GM18526 (cell line): ENCODE data around the gene CRB3.

Experiments
- POLR2A ChIP-seq: IDR thresholded peaks from 3 replicates; pipeline ENCODE4 v1.6.1; 2011; ENCODE audit not compliant: insufficient read length; ENCODE audit errors: extremely low read depth

The CRB3 gene

DNA sequence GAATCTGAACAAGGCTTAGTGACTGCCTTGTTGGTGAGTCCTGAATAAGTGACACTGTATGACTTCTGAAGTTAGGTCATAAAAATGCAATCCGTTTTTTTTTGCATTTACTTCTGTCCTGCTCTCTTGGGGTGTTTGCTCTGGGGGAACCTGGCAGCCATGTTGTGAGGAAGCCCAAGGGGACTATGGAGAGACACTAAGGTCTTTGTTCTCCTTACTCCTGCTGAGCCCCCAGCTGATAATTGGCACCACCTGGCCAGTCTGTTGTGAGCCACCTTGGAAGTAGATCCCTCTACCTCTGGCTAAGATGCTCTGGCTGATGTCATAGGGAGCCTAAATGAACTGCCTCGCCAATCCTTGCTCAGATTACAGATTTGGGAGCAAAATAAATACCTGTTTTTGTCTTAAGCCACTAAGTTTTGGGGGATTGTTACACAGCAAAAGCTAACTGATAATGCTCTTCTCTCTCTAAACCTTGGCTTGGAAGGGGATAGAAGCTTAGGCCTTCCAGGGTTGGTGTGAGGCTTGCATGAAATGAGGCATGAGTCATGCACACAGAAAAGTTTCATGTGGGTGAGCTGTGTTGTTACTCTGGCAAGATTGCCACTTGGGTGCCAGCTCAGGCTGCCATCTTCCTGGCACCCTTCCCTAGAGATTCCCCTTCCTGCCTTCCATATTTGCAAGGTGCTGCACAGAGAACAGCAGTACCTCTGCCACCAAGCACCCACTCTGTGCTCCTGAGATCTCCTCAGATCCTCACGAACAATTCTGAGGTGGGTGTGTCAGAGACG lies 27.9 kb downstream of the CRB3 start:
- TF ChIP-seq POLR2A: no peak

DNA sequence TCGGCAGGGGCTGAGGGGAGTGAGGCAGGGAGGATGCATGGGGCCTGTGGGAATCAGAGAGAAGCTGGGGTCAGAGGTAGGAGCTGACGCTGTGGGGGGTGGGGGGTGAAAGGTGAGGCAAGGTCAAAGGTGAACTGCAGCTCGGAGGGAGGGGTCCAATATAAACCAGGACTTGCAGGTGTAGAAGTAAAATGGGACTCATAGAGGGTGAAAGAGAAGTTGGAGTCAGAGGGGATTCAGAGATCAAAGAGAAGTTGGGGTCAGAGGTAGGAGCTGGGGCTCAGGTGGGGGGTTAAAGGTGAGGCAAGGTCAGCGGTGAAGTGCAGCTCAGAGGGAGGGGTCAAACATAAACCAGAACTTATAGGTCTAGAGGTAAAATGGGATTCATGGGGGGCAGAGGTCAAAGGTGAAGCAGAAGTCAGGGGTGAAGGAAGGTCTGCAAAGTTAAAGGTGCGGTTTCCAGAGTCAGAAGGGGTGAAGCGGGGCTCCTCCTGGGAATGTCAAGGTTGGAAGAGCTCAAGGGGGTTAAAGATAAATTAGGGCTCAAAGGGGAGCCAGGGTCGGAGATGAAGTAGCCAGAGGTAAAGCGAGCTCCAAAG lies 30.5 kb downstream of the CRB3 start:
- TF ChIP-seq POLR2A: no peak

DNA sequence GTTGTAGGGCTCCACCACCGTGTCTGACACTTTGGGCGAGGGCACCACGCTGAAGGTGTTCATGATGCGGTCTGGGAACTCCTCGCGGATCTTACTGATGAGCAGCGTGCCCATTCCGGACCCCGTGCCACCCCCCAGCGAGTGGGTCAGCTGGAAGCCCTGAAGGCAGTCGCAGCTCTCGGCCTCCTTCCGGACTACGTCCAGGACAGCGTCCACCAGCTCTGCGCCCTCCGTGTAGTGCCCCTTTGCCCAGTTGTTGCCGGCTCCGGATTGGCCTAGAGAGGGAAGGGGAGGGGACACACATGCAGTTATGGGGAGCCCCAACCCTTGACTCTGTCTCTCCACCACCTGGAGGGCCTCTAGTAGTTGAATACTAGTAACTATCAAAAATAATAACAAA lies 31.9 kb downstream of the CRB3 start:
- no peak for TF ChIP-seq POLR2A

- TF ChIP-seq POLR2A: no peak
These were observed 34.4 kb downstream of the CRB3 start for GRCh38 chr19:6498294-6499036.

DNA sequence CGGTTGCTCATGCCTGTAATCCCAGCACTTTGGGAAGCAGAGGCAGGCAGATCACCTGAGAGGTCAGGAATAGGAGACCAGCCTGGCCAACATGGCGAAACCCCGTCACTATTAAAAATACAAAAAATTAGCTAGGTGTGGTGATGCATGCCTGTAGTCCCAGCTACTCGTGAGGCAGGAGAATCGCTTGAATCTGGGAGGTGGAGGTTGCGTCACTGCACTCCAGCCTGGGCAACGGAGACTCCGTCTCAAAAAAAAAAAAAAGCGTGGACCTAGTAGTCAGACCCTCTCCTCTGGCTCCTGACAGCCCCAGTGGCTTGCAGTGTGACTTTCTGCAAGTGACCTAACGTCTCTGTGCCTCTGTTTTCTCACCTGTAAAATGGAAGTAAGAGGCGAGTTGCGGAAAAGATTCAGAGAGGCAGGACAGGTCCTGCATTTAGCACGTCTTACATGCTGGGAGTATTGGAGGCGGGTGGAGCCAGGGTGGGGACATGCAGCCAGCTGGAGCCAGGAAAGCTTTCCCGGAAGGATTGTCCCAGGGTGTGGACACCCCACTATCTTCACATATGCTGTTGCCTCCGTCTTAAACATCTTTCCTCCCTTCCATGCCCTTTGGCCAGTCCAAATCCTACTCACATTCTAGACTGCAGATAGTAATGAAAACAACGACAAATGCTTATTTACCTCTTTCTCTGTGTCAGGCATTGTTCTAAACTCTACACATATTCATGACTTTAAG lies 35.1 kb downstream of the CRB3 start:
- no peak for TF ChIP-seq POLR2A

DNA sequence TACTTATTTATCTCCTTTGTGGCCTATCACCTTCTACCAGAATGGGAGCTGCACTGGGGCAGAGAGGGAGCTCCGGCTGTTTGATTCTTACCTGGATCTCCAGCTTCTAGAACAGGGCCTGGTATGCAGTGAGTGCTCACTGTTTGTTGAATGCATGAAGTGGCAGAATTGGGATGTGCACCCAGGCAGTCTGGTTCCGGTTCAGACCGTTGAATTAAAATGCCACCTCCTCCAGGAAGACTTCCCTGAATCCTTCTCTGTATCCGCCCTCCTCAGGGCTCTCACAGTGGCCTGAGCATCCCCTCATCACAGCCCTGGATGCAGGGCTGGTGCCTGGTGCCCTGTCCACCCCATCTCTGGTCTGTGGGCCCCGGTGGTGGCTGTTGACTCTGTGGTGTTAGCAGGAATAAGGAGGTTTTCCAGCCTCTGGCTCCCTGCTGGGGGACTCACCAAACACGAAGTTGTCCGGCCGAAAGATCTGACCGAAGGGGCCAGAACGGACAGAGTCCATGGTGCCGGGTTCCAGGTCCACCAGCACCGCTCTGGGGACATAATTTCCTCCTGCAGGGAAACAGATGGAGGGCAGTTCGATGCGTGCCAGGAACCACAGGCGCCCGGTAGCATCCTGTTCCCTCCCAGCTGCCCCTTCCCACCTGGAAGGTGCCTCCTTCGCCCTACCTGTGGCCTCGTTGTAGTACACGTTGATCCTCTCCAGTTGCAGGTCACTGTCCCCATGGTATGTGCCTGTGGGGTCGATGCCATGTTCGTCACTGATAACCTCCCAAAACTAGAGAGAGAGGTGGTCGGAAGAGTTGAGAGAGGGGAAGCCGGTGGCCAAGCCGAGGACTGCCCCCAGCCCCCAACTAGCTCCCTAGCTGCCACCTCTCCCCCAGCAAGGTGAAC lies 37.0 kb downstream of the CRB3 start:
- TF ChIP-seq POLR2A: no peak

- no peak for TF ChIP-seq POLR2A
These were observed 37.9 kb downstream of the CRB3 start, which contains the start of gene TUBB4A for GRCh38 chr19:6501740-6502648. TSS of gene TUBB4A (minus strand) at chr19:6502309. CDS start at chr19:6502212, 97 bp downstream.

- no peak for TF ChIP-seq POLR2A
These were observed 39.5 kb downstream of the CRB3 start for GRCh38 chr19:6503407-6504201.

DNA sequence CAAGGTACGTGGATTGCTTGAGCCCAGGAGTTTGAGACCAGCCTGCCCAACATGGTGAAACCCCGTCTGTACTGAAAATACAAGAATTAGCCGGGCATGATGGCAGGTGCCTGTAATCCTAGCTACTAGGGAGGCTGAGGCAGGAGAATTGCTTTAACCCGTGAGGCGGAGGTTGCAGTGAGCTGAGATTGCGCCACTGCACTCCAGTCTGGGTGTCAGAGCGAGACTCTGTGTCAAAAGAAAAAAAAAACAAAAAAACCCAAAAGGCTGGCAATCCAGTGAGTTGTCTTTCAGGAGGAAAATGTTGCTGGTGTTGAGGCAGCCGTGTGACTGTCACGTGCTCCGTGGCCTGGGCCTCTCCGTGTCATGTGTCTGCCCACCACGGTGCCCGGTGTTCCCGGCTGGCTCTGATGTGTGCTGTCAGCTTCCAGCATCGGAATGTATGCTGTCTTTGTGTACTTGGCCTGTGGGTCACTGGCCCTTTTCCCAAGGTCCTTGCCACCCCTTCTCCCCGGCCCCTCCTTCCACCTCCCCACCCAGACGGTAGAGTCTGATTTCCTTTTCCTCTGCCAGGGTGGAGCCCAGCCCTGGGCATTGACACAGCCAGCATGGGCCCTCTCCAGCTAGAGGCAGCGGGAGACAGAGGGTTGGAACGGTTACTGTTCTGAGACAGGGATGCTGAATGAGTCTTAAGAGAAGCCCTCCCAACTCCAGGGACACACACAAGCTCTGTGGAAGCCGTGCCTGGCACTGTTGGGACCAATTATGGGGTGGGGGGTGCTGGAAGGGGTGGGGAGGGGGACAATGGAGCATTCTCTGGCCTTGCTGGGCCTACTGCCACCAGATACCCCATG lies 45.3 kb downstream of the CRB3 start:
- no peak for TF ChIP-seq POLR2A

GRCh38 chr19:6510618-6511017 lies 46.5 kb downstream of the CRB3 start:
- TF ChIP-seq POLR2A: no peak

- TF ChIP-seq POLR2A: no peak
These were observed 50.0 kb downstream of the CRB3 start for GRCh38 chr19:6514089-6514488.
